GM18502 (cell line): Measurements from ENCODE around the gene NINJ1.

Experiments used
- ATAC-seq: cut with Tn5 transposase; IDR thresholded peaks from one replicate; pipeline ENCODE4 v1.9.1; 2021; ENCODE audit warnings: mild to moderate bottlenecking; ENCODE audit not compliant: unreplicated experiment, poor library complexity

Gene NINJ1

GRCh38 chr9:93134740-93135444 lies 841 bp upstream of the NINJ1 start:
- ATAC-seq, result no peak

- ATAC-seq, result peak; percentile 41
Measured at GRCh38 chr9:93133681-93134014, 403 bp downstream of the NINJ1 start.

GRCh38 chr9:93132946-93133680 lies 938 bp downstream of the NINJ1 start:
- ATAC-seq, result no peak

GRCh38 chr9:93132287-93132927 lies 1.6 kb downstream of the NINJ1 start:
- no peak for ATAC-seq

- no peak for ATAC-seq
Measured at GRCh38 chr9:93131599-93132286, 2.3 kb downstream of the NINJ1 start.

GRCh38 chr9:93130861-93131481 lies 3.1 kb downstream of the NINJ1 start:
- no peak for ATAC-seq

GRCh38 chr9:93129691-93130500 lies 4.2 kb downstream of the NINJ1 start:
- no peak for ATAC-seq

GRCh38 chr9:93129286-93129685 lies 4.8 kb downstream of the NINJ1 start:
- no peak for ATAC-seq

- ATAC-seq, result no peak
Measured at GRCh38 chr9:93128715-93129224, 5.3 kb downstream of the NINJ1 start.

- ATAC-seq, result no peak
Measured at GRCh38 chr9:93128011-93128714, 5.9 kb downstream of the NINJ1 start.

GRCh38 chr9:93127395-93127911 lies 6.6 kb downstream of the NINJ1 start:
- ATAC-seq, result no peak

- ATAC-seq, result no peak
Measured at GRCh38 chr9:93126825-93127368, 7.2 kb downstream of the NINJ1 start.

GRCh38 chr9:93126151-93126781 lies 7.8 kb downstream of the NINJ1 start:
- ATAC-seq, result no peak

- ATAC-seq, result no peak
Measured at GRCh38 chr9:93125331-93125894, 8.6 kb downstream of the NINJ1 start.

- ATAC-seq, result no peak
Measured at GRCh38 chr9:93124793-93125192, 9.3 kb downstream of the NINJ1 start.

- no peak for ATAC-seq
Measured at GRCh38 chr9:93123561-93124283, 10.3 kb downstream of the NINJ1 start.

- ATAC-seq, result no peak
Measured at GRCh38 chr9:93122721-93123221, 11.3 kb downstream of the NINJ1 start.
